ENCODE data around the gene STK26.
"Not testable (repeated sequence)": the region's sequence is repeated elsewhere in the genome, so short reads cannot be mapped to it uniquely, and the experiment has no call there.

Gene STK26

DNA sequence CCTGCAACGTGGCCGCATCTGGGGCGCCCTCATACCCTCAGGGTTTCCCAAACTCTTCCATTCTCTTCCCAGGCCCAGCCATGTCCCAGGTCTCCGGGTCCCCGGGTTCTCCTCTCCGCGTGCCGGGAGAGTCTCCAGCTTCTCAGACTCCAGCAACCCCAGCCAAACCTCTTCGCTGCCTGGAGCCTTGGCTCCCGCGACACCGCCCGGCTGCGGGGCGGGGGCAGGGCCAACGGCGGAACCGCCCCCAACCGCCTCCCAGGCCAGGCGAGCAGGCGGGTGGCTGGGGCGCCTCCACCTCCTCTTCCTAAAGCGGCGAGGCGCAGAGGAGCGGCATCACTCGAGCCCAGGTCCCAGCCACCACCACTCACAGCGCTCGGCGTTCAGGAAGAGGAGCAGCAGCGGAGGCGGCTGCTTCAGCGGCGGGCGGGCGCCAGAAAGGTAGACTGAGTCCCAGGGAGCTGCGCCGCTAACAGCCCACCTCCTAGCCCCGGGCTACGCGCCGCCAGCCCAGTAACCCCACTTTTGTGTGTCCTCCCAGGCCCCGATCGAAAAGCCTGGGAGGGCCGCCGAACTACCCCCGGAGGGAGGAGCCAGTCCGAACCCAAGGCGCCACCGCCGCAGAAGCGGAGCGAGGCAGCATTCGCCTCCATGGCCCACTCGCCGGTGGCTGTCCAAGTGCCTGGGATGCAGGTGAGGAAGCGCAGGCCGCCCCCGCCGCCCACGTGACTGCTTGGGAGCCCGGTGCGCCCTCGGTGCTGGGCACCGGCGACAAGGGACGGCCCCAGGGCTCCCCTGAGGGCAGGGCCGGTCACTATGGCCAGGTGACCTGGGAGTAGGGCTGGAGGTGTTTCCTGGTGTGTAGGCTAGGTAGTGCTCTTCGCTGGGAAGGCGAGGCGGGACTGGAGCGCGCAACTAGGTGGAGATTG is at the start of gene STK26:
Gene STK26 (plus strand): TSS at position 336 of the 929 bp plus-strand sequence. CDS start 316 bp downstream, at position 652.
- peak; percentile 15 for DNase-seq (ENCODE audit: low spot score)

DNA sequence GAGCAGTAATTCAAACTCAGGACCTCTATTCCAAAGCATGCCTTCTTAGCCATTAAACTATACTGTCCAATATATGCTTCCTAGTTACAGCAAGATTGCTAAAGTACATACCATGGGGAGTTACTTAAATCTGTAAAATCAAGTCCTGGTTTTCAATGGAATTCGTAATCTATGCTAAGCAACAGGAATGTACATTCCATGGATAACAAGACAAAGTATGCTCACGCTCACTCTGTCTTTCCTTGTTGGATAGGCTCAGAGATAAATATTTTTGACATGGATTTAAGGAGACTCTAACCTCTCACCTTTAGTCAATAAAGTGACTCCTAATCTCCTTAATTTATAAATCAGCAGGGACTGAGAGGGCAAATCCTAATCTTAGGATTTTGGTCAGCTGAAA is 47.3 kb upstream of the STK26 start:
- DNase-seq (ENCODE audit: low spot score) = no peak

DNA sequence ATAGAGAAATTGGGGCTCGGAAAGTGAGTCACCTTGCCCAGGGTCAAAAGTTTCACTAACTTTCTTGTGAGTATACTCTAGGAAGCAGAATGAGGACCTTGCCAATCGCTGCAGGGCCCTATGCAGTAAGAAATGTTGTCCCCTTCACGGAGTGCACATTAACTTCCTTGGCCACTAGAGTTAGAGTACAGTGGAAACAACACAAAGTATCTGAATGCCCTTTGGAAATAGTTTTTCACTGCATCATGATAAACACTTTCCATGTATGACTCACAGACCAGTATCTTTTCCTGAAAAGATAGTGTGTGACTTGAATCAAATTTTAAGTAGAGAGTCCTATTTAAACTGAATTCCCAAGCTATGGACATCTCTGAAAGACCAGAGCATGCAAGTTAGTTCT is 45.5 kb upstream of the STK26 start:
- DNase-seq (ENCODE audit: low spot score) = no peak

DNA sequence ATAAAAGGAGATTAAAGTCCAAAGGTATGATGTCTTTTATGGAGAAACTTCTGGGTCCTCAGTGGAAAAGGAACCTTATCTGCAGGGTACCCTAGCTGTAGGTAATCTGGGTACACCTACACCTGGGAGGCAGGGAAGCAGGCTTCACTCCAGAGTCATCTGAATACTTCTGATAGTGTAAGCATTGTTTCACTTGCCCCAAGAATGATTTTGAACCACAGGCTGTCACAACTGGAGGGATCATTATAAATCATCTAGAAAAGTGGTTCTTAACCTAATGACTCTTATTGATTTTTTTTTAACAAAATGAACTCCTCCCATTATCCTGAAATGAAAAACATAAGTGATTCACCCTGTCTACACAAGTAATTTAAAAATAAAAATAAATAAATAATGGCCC is 44.0 kb upstream of the STK26 start:
- DNase-seq (ENCODE audit: low spot score) = no peak

DNA sequence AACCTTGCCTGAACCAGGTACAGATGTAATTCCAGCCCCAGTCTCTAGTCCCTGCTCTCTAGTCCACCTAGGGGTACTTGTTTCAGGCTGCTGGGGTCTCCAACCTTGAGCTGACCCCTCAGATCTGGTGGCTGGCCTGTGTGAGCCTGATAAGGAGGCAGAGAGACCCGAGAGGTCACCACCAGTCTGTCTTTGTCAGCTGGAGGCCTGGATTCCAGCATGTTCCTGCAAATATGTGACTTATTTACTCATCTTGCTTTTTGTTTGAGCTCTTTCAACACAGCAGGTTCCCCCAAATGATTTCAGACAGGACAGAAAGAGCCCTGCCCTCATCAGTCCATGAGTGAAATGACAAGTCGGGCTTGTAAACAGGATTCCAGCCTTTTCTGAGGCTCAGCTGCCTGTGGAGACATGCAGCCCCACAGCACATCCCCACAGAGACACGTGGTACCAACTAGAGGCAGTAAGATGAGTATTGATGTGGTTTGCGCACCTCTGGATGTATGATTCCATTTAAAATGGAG is 37.5 kb upstream of the STK26 start:
- DNase-seq (ENCODE audit: low spot score) = no peak

DNA sequence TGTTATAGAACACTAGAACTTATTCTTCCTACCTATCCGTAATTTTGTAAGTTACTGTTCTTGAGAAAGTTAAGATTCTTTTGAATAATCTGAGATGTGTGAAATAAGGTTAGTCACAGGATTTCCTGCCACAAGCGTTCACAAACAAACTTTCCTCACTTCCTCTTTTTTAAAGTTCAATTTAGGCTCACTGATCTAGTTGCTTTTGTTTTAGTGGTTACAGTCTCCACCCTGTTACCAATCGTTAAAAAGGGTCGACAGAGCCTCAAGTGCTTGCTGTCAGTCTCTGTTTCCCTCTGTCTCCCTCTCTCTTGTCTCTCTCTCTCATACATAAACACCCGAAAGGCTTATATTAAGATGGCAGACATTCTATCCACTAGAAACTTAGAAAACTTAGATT is 35.9 kb upstream of the STK26 start:
- no peak for DNase-seq (ENCODE audit: low spot score)

DNA sequence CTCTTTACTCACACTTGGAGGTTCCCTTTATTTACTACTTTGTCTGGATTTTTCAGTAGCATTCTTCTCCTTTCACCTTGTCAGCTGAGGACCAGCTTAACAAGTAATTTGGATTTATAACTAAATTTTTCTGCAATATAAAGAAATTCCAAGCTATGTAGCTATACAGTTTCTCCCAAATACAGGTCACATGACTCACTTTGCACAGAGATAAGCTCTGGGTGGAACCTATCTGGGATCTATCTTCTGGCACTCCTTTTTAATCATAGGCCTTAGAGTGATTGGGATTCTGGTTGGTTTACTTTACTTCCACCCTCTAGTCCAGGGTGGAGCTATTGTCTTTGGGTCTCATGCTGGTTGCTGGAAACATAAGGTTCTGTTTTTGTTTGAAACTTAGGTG is 34.9 kb upstream of the STK26 start:
- DNase-seq (ENCODE audit: low spot score) = no peak

DNA sequence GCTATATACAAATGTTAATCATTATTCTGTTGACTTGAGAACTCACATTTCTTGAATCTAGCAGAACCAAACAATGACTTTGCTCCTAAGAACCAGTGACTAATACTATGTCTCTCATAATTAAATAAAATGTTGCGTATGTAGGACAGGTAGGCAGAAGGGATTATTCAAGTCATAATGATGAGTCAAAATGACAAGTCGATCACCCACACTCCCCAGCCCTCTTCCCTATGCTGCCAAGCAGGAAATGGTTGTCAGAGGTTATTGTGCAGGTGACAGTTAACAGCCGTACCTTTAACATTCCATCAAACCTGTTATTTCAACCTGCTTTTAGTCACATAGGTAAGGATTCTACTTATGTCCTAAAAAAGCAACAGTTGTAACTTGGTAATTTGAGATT is 22.0 kb upstream of the STK26 start:
- peak; percentile 43 for DNase-seq (ENCODE audit: low spot score)

DNA sequence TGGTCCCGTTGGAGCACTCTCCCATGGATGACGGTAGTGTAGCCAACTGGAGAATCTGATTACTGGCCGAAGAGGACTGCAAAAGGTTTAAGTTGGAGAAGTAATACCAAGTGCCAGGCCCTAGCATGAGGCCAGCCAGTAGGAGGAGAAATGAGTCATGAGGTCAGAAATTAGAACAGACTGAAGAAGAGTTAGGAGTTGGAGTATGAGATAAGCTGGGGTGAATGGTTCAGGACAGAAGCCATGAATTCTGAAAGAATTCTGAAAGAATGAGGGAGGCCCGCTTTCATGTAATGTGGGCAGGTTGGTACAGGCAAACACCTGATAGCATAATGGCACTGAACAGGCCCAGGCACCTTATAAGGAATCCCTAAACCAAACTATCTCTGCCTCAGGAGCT is 18.4 kb upstream of the STK26 start:
- no peak for DNase-seq (ENCODE audit: low spot score)

DNA sequence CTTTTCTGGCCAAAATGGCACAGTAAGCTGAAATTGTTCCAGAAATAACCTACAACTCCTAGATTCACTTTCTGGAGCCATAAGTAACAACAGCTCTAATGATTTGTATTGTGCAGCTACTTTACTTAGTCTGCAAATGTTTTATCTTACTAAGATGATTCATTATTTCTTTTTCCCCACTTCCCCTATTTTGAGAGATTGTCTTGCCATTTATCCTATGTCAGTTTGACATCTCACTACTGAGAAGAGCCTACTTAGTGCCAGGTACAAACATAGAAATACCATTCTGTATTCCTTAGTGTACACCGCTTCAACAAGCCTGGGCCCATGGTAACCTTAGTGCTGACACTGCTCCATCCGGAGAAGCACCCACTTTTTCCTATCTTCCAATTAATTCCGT is 13.8 kb upstream of the STK26 start:
- no peak for DNase-seq (ENCODE audit: low spot score)

DNA sequence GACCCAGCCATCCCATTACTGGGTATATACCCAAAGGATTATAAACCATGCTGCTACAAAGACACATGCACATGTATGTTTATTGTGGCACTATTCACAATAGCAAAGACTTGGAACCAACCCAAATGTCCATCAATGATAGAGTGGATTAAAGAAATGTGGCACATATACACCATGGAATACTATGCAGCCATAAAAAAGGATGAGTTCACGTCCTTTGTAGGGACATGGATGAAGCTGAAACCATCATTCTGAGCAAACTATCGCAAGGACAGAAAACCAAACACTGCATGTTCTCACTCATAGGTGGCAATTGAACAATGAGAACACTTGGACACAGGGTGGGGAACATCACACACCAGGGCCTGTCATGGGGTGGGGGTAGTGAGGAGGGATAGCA is 12.9 kb upstream of the STK26 start:
- not testable (repeated sequence) for DNase-seq (ENCODE audit: low spot score)

DNA sequence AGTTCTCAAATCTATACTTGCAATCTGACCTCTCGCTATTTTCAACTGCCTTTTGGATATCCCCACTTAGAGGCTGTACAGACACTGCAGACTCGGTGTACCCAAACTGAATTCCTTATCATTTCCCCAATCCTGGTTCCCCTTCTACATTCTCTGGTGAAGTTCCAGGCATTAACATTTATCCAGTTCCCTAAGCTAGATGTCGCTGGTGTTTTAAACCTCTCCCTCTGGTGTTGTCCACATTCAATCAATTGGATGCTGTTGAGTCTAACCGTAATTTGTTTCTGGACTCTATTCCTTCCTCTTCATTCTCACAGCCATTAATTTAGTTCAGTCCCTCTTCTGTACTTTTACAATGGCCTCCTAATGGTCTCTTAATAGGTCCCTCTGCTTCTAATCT is 7.2 kb upstream of the STK26 start:
- no peak for DNase-seq (ENCODE audit: low spot score)

DNA sequence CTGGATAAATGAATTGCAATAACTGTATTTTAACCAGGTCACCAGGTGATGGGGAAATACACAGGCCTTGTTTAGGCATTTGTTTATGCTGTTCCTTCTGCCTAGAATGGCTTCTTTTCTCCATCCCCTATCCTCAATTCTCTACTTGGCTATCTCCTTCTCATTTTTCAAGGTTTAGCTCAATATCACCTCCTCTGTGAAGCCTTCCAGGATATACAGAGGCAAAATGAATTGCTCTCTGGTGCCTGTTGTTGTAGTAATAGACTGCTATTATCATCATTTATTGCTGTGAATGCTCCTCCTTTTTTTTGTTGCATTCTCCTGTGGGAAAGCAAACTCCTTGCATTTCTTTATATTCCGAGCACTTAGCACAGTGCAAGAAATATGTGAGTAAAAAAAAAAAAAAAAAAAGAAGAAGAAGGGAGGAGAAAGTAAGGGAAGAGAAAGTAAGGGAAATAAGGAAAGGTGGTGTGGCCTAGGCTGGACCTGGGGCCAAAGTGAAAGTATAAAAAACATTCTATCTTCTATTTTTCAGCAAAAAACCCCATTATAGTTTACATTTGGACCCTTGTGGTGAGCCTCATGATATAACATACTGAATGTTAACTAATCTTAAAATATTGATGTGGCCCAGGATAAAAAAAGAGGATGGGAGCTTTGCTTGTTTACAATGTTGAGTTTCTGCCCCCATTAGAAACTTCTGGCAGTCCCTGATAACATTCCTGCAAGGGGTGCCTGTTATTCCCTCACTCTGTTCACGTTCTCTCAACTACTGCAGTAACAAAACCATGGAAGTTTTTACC is 6.3 kb upstream of the STK26 start:
- no peak for DNase-seq (ENCODE audit: low spot score)

DNA sequence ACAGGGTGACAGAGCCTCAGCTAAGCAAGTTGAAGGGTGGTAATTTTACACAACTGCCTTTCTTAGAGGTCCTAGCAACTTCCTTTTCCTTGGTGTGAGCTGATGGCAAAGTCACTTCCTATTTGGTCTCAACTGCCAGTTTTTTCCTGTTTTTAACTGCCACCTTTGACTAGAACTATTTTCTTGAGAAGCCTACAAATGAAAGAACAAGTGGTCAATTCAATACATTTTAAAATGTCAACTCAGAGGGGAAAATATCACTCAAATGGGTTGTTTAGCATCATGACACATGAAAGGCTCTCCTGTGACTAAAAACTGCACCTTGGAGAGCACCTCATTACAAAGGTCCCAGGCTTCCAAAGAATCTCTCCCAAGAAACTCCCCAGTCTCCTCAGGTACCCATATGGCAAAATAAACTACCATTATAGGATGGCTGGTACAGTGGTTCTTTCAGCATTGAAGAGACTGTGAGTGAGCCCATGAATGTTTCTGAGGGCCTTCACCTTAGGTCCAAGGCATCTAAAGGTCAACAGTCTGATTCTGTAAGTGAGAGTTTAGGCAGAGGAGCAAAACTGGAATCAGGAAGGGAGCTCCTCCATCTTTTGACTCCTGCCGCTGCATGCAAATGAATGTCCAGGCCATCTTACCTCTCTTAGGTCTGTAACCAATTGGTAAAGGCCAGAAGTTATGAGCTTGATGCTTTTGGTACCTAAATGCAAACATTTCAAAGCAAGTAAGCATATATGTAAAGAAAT is 5.5 kb upstream of the STK26 start:
- no peak for DNase-seq (ENCODE audit: low spot score)

DNA sequence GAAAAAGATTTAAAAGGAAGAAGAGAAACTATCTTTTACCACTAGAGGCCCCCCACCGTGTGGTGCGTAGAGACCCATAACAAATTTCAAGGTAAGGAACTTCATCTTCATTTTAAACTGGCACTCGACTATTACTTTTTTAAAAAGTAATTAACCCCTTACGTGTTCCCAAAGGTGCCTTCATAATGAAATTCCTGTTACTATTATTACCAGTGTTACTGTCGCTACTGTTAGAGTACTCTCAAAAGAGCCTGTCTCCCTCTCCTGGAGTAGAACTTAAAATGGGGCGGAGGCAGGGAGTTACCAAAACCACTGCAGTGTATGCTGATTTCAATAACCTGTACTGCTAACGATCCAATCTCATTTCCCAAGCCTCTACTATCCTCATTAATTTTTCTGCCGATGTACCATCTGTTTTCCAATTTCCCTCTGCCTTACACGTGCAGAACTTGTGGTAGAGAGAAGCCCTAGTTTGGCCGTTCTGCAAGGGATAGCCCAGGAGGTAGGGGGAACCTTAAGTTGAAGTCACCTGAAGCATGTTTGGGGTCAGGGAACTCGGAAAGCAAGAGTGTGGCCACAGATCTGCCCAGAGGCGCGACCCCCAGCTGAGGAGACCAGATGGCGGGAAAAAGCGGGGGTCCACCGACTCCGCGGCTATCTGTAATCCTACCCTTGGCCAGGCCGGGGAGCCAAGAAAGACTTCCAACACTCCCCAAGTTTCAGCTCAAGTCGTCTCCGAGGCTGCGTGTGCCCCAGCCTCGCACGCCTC is 720 bp upstream of the STK26 start:
- DNase-seq (ENCODE audit: low spot score) = no peak

DNA sequence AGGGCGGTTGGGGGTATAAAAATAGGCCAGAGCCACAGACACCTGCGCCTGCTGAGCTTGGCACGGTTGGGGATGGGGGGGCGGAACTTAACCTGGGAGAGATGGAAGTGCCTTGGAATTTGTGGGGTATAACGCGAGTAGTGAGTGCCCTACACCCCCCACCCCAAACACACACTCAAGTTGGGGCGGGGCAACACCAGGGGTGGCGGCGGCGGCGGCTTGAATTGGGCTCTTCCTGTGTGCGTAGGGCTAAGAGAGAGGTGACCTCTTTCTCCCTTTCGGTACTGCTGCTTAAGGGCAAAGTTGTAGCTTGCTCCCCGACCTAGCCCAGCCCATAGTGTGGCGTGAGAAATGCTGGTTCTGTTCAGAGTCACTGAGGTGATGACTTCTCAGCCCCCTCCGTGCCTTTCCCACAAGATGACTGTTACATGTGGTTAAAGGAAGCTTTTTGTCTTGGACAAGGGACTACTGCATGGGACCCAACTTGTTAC is 839 bp downstream of the STK26 start:
- peak; percentile 3 for DNase-seq (ENCODE audit: low spot score)

DNA sequence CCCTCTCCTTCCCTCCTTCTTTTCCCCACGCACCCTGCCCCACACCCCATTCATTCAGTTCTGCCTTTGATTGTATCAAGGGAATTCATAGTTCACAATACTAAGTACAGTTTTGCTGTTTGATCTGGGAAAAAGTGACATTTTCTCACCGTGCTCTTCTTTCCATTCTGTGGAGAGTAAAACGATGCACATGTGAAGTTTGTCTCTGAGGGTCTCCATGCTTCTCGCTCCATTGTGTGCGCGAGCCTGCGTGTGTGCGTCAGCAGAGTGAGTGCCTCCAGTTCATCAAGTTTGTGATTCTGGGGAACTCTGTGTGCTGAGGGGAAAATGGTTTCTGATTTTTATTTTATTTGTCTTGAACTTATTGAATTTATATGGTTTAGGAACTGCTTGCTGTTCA is 1.9 kb downstream of the STK26 start:
- no peak for DNase-seq (ENCODE audit: low spot score)

DNA sequence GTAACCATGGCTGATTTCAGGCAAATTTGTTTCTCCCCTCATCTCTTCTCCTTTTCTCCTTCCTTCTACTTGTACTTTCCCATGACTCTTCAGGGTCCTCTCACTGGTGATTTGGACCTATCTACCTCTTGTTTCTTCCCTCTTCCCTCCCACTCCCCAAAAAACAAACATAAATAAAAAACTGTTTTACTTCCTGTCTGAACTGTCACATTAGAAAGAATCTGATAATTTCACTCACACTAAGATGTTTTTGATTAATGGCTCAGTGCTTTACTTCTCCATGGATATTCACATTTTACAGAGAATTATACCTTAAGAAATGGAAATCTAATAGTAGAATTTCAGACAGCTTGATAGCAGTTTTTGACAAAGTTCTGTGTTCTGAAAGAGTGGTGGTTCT is 7.2 kb downstream of the STK26 start:
- no peak for DNase-seq (ENCODE audit: low spot score)

DNA sequence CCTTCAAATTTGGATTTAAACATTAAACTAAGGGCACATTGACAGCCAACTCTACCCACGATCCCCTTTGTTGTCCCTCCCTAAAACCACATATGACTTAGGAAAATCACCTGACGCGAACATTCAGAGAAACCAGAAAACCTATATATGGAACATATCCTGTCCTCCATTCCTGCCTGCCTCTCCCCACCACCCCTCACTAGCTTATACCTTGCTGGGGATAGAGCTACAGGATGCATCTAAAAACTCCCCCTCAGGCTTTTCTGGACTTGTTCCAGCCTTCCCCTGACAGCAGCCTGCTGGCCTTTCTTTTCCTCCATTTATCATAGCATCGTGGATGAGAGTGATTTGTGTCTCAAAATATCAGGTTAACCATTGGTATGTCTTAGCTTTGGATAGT is 8.8 kb downstream of the STK26 start:
- no peak for DNase-seq (ENCODE audit: low spot score)

DNA sequence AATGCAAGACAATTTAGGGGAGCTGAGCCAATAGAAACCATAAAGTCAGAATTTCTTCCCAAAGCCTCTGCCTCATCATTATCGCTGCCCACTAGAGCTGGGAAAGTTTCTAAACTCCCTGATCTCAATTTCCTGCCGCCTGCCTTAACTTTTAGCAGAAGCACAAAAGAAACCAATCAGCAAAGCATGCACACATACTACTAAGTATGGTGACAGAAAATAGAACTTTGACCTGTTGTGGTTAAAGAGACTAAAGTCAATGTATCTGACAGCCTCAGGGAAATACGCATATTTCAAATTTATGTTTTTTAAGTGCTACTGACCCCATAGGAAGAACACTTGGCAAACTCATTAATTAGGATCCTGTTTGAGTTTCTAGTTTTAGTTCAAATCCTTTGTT is 10.1 kb downstream of the STK26 start:
- no peak for DNase-seq (ENCODE audit: low spot score)

DNA sequence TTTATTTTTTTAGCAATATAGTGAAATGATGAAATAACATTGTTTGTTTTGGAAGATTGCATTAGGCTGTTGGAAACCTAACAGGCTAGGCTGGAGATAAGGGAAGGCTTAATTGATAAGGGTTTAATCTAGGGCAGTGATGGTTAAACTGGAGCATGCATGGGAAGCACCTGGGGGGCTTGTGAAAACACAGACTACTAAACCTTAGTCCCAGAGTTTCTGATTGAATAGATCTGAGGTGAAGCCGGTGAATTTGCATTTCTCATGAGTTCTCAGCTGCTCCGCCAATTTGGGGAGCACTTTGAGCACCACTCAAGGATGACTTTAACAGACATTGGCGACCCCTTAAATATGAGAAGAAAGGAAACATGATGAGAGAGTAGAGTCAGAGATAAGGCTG is 11.5 kb downstream of the STK26 start:
- DNase-seq (ENCODE audit: low spot score) = no peak
